DMS114 treated with DMSO at 0.1 percent for 48 hours (cell line): Measurements from ENCODE around the gene LRIG2.
"Not testable (repeated sequence)": the region's sequence is repeated elsewhere in the genome, so short reads cannot be mapped to it uniquely, and the experiment has no call there.

Source experiments
- DNase-seq: peaks from one replicate; lab custom pipeline; 2025; ENCODE audit not compliant: unreplicated experiment; lab: John Stamatoyannopoulos, UW

The LRIG2 gene

DNA sequence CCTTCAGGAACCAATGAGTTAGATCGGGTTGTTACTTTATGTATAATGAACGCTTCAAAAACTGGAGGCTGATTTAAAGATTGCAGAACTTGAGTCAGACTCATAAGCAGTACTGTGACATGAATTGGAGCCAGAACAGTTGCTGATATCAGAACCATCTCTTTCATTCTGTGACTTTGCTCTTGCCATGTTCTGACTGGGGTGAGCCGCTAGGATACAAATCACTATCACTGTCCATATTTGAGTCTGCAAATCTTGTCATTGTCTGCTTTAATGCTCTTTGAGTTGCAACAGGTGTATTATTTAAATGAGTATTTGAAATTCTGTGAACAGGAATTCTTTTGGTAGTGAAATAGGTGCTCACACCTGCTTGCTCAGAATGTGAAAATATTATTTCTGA lies 52.5 kb downstream of the LRIG2 start:
- no peak for DNase-seq

DNA sequence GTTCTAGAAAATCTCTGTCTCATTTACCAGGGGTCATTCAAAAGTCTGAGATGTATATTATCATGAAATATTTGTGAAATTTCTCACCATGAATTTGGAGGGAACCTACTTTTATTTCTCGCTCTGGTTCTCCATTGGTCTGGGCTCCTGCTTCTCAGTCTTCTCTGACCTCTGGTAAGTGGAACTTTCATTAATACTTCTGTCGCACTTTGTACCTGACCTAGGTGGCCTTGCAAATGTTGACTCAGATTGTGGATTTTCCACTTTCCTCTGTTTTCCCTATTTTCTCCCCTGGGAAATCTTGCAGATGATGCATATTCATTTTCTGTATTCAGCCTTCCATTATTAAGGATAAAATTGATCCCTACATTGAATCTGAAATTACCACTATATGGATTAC lies 53.2 kb downstream of the LRIG2 start:
- DNase-seq = no peak

DNA sequence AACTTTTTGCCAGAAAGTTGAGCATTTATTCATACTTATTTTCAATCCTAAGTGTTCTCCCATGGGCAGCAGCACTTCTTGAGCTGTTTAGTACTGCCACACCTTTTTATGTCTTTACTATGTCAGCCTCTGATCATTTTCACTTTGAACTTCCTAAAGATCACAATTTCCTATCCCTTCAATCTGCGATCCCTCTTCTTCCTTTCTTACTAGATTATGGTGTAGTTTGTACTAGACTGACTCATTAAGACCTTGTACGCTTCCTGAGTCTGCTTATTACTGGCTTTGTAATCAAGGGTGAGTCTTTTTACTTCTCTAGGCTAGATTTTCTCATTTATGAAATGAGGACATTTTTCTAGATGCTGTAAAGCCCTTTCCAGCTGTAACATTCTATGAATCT lies 55.1 kb downstream of the LRIG2 start:
- no peak for DNase-seq

DNA sequence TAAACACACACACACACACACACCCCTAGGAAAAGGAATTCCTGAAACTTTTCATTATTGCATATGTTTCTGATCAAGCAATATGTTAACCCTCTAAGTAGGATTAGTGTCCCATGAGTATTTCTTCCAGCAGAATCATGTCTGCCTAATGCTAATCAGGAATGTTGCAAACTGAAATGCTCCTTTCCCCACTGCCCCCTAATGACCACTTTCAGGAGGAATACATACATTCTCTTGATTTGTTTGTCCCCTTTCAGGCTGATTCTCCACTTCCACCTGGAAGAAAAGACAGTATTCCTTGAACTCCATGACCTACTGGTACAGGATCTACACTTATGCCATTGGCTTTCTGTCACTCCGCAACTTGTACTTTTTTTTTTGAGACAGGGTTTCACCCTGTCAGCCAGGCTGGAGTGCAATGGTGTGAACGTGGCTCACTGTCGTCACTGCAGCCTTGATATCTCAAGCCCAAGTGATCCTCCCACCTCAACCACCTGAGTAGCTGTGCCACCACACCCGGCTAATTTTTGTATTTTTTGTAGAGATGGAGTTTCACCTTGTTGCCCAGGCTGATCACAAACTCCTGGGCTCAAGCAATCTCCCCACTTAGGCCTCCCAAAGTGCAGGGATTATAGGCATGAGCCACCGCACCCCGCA lies 56.7 kb downstream of the LRIG2 start:
- no peak for DNase-seq

GRCh38 chr1:113133038-113133437 lies 60.0 kb downstream of the LRIG2 start:
- no peak for DNase-seq

DNA sequence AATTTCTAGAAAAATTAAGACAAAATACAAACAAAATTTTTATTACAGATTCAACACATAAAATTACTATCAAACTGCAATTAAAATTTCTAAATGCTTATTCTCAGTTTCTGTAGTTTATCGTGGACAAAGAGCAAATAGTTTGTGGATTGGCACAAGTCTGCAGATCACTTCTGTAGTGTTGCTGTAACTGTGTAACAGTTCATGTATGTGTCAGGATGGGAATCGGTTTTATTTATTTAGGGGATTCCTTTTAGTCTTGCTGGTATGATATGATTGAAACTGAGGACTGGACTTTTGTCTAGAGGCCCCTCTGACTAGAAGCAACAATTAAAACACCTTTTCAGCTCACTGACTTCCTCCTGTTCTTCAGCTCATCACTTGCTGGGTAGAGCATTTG lies 60.8 kb downstream of the LRIG2 start:
- no peak for DNase-seq

DNA sequence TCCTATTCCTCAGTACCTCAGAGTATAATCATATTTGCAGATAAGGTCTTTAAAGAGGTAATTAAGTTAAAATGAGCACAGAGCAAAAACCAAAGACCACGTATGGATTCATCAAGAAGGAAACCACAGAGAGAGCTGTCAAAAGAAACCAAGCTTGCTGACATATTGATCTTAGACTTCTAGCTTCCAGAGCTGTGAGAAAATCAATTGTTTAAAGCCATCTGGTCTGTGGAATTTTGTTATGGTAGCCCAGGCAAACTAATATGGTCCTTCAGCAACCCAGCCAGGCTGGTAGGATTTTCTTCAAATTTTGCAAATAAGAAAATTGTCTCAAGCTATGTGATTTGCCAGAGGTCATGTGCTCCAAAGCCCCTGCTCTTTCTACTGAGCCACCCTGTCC lies 62.5 kb downstream of the LRIG2 start:
- no peak for DNase-seq

- DNase-seq = no peak
Observed at GRCh38 chr1:113136476-113136875, 63.5 kb downstream of the LRIG2 start.

DNA sequence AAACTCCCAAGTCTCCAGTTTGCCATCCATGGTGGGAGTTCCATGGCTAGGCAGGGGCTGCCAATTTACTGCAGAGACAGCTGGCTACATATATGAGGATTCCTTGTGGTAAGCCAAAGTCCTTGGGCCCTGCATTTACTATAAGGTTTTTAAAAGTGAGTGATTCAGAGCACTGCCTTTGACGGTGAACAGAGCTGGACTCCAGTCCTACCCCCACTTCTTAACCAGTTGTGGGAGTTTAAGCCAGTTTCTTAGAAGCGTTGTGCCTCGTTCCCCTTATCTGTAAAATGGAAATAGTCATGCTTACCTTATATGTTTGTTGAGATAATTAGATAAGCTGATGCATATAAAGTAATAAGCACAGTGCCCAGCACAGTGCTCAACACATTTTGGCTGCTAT lies 64.6 kb downstream of the LRIG2 start:
- no peak for DNase-seq

DNA sequence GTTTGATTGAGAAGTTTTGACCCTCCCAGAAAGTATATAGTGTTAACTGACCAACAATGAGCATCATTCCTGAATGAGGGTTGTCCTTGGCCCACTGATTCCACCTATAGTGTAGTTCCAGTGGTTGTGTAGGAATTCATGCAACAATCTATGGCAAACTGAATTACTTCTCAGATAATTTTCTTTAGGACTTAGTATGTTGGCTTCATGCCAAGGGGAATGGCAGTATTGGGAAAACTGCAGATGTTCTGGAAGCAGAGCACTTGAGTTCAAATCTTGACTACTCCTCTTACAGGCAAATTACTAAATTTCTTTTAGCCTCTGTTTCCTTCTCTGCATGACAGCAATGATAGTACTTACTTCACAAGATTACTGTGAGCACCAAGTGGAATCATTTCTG lies 65.8 kb downstream of the LRIG2 start:
- no peak for DNase-seq

GRCh38 chr1:113140176-113140575 lies 67.2 kb downstream of the LRIG2 start:
- DNase-seq = no peak

GRCh38 chr1:113140588-113141446 lies 67.8 kb downstream of the LRIG2 start:
- DNase-seq = peak; percentile 75

GRCh38 chr1:113141650-113142473 lies 68.9 kb downstream of the LRIG2 start:
- no peak for DNase-seq

GRCh38 chr1:113142791-113143190 lies 69.8 kb downstream of the LRIG2 start:
- DNase-seq = no peak

DNA sequence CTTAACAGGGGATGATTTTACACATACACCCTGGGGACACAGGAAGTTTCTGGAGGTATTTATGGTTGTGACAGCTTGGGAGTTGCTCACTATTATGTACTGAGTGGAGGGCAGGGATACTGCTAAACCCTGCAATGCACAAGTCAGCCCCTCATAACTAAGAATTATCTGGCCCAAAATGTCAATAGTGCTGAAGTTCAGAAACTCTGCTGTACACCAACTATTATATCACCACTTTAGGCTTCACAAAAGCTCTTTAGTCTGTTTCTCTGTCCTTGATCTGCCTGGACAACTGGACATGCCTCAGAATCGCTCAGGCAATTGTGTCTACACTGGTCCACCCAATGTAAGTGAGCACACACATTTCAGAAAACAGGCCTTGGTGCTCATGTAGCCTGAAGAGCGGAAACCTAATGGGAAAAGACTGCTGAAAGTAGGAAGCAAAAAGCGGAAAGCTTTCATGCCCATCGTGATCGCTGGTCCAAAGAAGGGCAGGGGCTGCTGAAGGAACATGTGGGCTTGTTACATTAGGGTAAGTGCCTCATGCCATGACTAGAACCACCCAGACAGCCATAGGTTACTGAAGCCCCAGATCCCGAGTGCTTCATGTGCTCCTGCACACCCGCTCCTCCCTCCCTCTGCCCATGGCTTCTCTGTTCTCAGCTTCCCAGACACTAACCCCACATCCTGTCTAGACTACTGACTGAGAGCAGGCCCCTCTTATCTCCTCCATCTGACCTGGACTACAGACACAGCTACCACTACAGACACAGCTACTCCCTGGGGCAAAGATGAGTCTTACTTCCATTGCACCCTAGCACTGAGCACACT lies 73.5 kb downstream of the LRIG2 start:
- DNase-seq = no peak

- no peak for DNase-seq
Observed at GRCh38 chr1:113147073-113147625, 74.2 kb downstream of the LRIG2 start.

- no peak for DNase-seq
Observed at GRCh38 chr1:113147826-113148225, 74.8 kb downstream of the LRIG2 start.

DNA sequence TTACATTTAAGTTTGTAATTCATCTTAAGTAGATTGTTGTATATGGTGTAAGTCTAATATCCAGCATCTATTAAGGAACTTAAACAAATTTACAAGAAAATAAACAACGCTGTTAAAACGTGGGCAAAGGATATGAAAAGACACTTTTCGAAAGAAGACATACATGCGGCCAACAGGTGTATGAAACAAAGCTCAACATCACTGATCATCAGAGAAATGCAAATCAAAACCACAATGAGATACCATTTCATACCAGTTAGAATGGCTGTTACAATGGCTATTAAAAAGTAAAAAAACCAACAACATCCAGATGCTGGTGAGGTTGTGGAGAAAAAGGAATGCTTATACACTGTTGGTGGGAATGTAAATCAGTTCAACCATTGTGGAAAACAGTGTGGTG lies 77.5 kb downstream of the LRIG2 start:
- DNase-seq = not testable (repeated sequence)

DNA sequence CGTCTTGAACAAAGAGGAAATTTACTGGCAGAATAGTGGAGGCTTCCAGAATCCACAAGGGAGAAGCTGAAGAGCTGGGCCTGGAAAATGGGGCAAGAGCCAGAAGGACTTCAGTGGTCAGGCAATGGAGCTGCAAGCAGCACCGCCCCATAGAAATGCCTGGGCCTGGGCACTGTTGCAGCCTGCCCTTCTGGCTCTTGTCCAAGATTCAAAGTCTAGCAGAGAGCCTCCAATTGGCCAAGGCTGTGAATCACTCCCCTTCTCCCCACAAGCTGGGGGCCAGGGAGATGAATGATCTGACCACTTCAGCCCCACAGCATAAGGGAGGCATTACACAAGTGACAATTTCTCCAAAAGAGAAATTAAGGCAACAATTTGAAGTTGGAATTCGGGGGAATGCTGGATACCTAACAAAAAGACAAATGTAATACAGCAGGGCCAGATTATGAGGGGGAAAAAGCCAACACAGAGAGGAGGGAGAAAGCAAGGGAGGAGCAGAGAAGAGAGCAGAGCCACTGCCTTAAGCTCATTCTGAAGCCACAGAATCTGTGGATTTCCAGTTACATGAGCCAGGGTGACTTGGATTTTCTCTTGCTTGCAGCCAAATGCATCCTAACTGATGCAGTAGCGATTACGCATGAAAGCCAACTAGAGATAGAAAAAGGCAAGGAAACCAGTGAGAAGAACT lies 80.3 kb downstream of the LRIG2 start:
- no peak for DNase-seq

- DNase-seq = no peak
Observed at GRCh38 chr1:113156368-113156767, 83.4 kb downstream of the LRIG2 start.
